Embryonic facial prominence (tissue), 1 donor: ENCODE results near the gene LRCH1.

Experiments used
- DNase-seq: peaks from one replicate; pipeline ENCODE4 v3.0.0-alpha.2; 2016; ENCODE audit errors: extremely low spot score

LRCH1 gene

GRCh38 chr13:46639033-46639981 is 86.3 kb downstream of the LRCH1 start:
- no peak for DNase-seq

DNA sequence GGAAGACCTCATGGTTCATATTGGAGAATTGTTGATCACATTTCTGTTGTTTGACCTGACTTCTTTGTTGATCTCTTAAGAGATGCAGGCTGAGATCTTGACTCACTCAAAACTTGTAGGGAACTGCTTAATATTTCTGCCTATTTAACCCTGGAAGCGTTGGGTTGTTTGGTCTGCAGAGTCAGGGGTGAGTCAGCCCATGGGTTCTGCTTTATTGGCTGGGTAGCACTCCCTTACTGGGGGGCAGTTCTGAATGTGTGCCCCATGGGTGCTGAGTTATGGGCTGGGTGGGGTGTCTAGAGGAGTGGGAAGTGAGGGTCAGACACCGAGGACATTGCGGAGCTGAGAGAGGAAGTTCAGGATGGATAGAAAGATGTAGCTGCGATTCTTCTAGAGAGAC is 87.9 kb downstream of the LRCH1 start:
- DNase-seq: no peak

- no peak for DNase-seq
Measured at GRCh38 chr13:46641274-46642081, 88.5 kb downstream of the LRCH1 start.

- DNase-seq: no peak
Measured at GRCh38 chr13:46642254-46642653, 89.3 kb downstream of the LRCH1 start.

DNA sequence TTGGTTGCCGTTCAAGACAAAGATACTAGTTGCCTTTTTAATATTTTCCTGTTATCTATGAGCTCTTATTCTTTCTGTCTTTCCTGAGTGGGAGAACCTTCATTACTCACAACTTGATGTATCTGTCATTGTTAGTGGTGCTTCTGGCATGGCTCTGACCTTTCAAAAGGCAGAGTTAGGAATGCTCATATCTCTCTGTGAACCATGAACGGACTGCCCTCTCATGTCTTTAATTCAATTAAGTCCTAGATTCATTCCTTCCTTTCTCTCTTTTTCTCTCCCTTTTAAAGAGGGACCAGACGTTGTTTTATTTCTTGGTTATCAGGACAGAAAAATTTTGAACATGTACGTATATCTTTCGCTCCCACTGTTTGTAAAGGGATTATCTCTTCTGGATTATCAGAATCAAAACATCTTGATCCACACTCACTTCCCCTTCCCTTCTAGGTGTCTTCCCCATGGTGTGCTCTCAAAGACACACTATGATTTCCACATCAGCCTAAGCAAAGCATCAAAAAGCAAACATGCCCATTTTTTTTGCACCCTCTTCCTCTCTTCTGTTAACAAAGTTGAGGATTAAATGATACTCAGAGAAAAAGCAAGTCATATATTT is 90.3 kb downstream of the LRCH1 start:
- no peak for DNase-seq

DNA sequence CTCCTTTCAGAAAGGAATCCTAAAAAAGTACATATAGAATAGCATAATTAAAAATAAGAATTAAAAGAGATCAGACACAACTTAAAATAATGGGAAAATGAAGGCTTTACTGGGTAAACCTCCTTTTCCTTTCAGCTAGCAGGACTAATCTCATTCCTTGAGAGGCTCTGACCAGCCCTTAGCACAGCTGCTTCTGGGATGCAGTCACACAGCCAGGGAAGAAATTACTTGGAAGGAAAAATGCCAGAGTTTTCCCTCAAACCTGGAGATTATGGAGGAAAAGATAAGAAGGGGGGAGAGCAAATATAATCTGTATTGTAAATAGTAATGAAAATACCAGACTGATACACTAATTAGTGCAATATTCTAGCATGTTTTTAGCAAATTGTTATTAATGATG is 91.8 kb downstream of the LRCH1 start:
- DNase-seq: no peak

GRCh38 chr13:46647512-46648065 is 94.6 kb downstream of the LRCH1 start:
- DNase-seq: no peak

GRCh38 chr13:46648166-46648607 is 95.2 kb downstream of the LRCH1 start:
- DNase-seq: no peak

- DNase-seq: no peak
Measured at GRCh38 chr13:46649816-46650215, 96.8 kb downstream of the LRCH1 start.

GRCh38 chr13:46654951-46655350 is 102.0 kb downstream of the LRCH1 start:
- DNase-seq: no peak

GRCh38 chr13:46655377-46656180 is 102.6 kb downstream of the LRCH1 start:
- DNase-seq: peak; percentile 73

- DNase-seq: no peak
Measured at GRCh38 chr13:46656786-46657185, 103.8 kb downstream of the LRCH1 start.

GRCh38 chr13:46659413-46660065 is 106.6 kb downstream of the LRCH1 start:
- DNase-seq: no peak

DNA sequence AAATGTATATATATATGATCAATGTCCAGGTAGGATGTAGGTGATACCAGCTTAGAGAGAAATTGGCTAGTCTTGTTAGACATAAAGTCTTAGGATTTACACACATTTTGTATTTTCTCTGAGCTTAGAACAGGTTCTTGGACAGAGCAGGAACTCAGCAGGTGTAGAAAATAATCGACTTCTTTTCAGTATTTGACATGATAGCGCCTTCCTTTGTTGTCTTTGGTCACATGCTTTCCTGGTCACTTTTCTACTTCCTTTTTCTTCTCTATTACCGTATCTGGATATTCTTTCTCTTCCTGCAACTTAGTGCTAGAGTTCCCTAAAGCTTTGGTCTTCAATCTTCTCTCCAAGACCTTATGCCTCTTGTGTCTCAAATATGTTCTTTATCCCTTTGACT is 107.4 kb downstream of the LRCH1 start:
- DNase-seq: no peak

- no peak for DNase-seq
Measured at GRCh38 chr13:46660857-46661256, 107.9 kb downstream of the LRCH1 start.

GRCh38 chr13:46662690-46663089 is 109.7 kb downstream of the LRCH1 start:
- DNase-seq: no peak

- no peak for DNase-seq
Measured at GRCh38 chr13:46663206-46664037, 110.5 kb downstream of the LRCH1 start.

DNA sequence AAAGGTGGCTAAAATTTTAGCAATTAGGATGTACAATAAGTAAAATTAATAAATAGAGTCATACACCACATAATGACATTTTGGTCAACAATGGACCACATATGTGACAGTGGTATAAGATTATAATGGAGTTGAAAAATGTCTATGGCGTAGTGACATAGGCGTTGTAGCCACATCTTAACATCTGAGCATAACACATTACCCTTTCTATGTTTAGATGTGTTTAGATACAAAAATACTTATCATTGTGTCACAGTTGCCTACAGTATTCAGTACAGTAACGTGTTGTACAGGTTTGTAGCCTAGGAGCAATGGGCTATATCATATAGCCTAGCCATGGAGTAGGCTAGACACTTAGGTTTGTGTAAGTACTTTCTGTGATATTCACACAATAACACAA is 111.2 kb downstream of the LRCH1 start:
- DNase-seq: no peak

DNA sequence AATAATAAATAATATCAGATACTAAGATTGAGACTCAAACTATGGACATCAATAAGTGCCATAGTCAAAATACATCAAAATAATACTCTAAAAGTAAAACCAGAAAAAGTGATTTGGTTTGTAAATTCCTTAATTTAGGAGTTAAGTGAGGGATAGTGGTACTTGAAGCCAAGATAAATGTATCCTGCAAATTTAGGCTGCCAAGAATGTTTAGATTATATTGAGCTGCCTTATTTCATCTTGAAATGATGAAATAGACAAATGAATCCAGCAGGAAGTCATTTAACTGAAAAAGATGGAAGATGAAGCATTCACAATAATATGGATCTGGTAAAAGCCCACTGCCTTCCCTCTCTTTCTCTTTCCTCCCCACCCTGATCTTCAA is 112.3 kb downstream of the LRCH1 start:
- DNase-seq: no peak
